K562 (cell line): ENCODE results near the gene ABHD16A. TPM values are rescaled to one million over a fixed set of nuclear protein-coding genes. Genes with fewer than 3 reads are reported as not detected.

Experiments
- ARID2 ChIP-seq: fragments of 450-650 bp; IDR thresholded peaks from 2 replicates; pipeline ENCODE4 v1.6.1; 2017; ENCODE audit warnings: antibody characterized with exemption, mild to moderate bottlenecking
- BRD9 ChIP-seq: fragments of 450-650 bp; IDR thresholded peaks from 2 replicates; pipeline ENCODE4 v1.6.1; 2018; ENCODE audit warnings: low read depth; ENCODE audit not compliant: partially characterized antibody
- E2F5 ChIP-seq: sonication (generic); formaldehyde crosslinking; IDR thresholded peaks from 2 replicates; pipeline ENCODE4 v1.8.0; 2022; ENCODE audit warnings: mild to moderate bottlenecking, missing genetic modification reagents
- HDAC6 ChIP-seq: IDR thresholded peaks from 2 replicates; pipeline ENCODE4 v1.6.1; 2012; ENCODE audit warnings: low read depth, mild to moderate bottlenecking, control low read depth, inconsistent platforms, low read length, moderate library complexity
- HOXB6 ChIP-seq: fragments of 250-450 bp; sonication (Bioruptor Pico); IDR thresholded peaks from 2 replicates; pipeline ENCODE4 v1.5.1; 2022; ENCODE audit warnings: mild to moderate bottlenecking, borderline replicate concordance
- IFI16 ChIP-seq: fragments of 250-450 bp; sonication (Bioruptor Pico); IDR thresholded peaks from 2 replicates; pipeline ENCODE4 v2.1.2; 2022; ENCODE audit warnings: mild to moderate bottlenecking, inconsistent platforms
- KDM2B ChIP-seq: fragments of 250-450 bp; sonication (Bioruptor Pico); IDR thresholded peaks from 2 replicates; pipeline ENCODE4 v1.8.0; 2021; ENCODE audit warnings: mild to moderate bottlenecking, moderate library complexity
- KLF10 ChIP-seq: fragments of 250-450 bp; sonication (Bioruptor Pico); IDR thresholded peaks from 2 replicates; pipeline ENCODE4 v1.6.1; 2021; ENCODE audit warnings: matching md5 sums
- LEF1 ChIP-seq: fragments of 450-650 bp; IDR thresholded peaks from 2 replicates; pipeline ENCODE4 v1.6.1; 2016; ENCODE audit warnings: mild to moderate bottlenecking
- MCM5 ChIP-seq: fragments of 450-650 bp; IDR thresholded peaks from 2 replicates; pipeline ENCODE4 v1.6.1; 2016; ENCODE audit warnings: low read depth
- NCOA6 ChIP-seq: fragments of 450-650 bp; IDR thresholded peaks from 2 replicates; pipeline ENCODE4 v1.6.1; 2017; ENCODE audit warnings: mild to moderate bottlenecking
- SMARCE1 ChIP-seq: fragments of 450-650 bp; IDR thresholded peaks from 2 replicates; pipeline ENCODE4 v1.7.1; 2016; ENCODE audit warnings: mild to moderate bottlenecking
- ZC3H8 ChIP-seq: fragments of 450-650 bp; IDR thresholded peaks from 2 replicates; pipeline ENCODE4 v1.6.1; 2017
- ZNF12 ChIP-seq: sonication (generic); formaldehyde crosslinking; IDR thresholded peaks from 2 replicates; pipeline ENCODE4 v1.4.0; 2020; ENCODE audit warnings: mild to moderate bottlenecking, missing genetic modification reagents
- ZNF584 ChIP-seq: fragments of 200-800 bp; sonication (Bioruptor generic); IDR thresholded peaks from 2 replicates; pipeline ENCODE4 v1.6.1; 2016; ENCODE audit warnings: low read depth, mild to moderate bottlenecking, missing genetic modification characterization, missing compliant biosample characterization
- ZSCAN32 ChIP-seq: fragments of 450-650 bp; formaldehyde crosslinking; IDR thresholded peaks from 2 replicates; pipeline ENCODE4 v1.4.0; 2020; ENCODE audit warnings: mild to moderate bottlenecking, moderate library complexity
- polyA plus RNA-seq, 8 experiments: library from polyadenylated mRNA; depleted of rRNA in 4 of 8; stranded (reverse) in 5 of 8; unstranded in 3 of 8; fragments of >200 nt; fragmentation: Nextera tagmentation in 2 of 8; fragmentation: Illumina TruSeq in 1 of 8; extraction: Ambion mirVana in 2 of 8; extraction: Trizol in 1 of 8; gene quantifications; 2 replicates each; pipeline versions ENCODE4 v1.2.1 to v1.2.3, GENCODE V29; 2011 to 2014; ENCODE audit warnings: inconsistent platforms in 1 of 8, missing spikeins in 1 of 8
- total RNA-seq, 7 experiments: library from RNA; depleted of rRNA in 6 of 7; stranded (reverse); fragments of >200 nt in 6 of 7; fragmentation: Illumina TruSeq in 2 of 7; extraction: Trizol in 2 of 7; gene quantifications; 2 replicates each; pipeline versions ENCODE4 v1.2.1 to v1.2.3, GENCODE V29; 2011 to 2021; ENCODE audit warnings: low replicate concordance in 1 of 7
- TF ChIP-seq, protein P1 (sequence below): fragments of 250-450 bp; sonication (Bioruptor Pico); IDR thresholded peaks from 2 replicates; pipeline ENCODE4 v1.8.0; 2022; ENCODE audit warnings: inconsistent platforms, mild to moderate bottlenecking, moderate library complexity, borderline replicate concordance
- TF ChIP-seq, protein P2 (sequence below): fragments of 450-650 bp; IDR thresholded peaks from 2 replicates; pipeline ENCODE4 v1.6.1; 2017; ENCODE audit warnings: antibody characterized with exemption
- TF ChIP-seq, protein P3 (sequence below): fragments of 250-450 bp; sonication (Bioruptor Pico); IDR thresholded peaks from 2 replicates; pipeline ENCODE4 v1.5.0; 2021; ENCODE audit warnings: mild to moderate bottlenecking, moderate library complexity
- TF ChIP-seq, protein P4 (sequence below): IDR thresholded peaks from 2 replicates; pipeline ENCODE4 v1.6.1; 2011; ENCODE audit warnings: borderline replicate concordance, low read depth, mild to moderate bottlenecking, moderate library complexity, low read length; ENCODE audit not compliant: insufficient read depth, poor library complexity, severe bottlenecking

Gene ABHD16A
- total and polyA plus RNA-seq, 9 of the 15 experiments (the other 6 are each of a cell fraction or from before 2014, with no cell fraction given): 25.8 to 120 (median 81.6) TPM

GRCh38 chr6:31651602-31652191, 51.4 kb downstream of the ABHD16A start (continued):
- TF ChIP-seq E2F5 (no peak), NCOA6 (no peak), MCM5 (no peak), ZNF584 (CRISPR knock-in tag) (no peak; the same call in 1 of the 2 replicates), ZSCAN32 (CRISPR knock-in tag) (no peak), ARID2 (no peak), KLF10 (CRISPR knock-in tag) (no peak), ZC3H8 (no peak), ZNF12 (CRISPR knock-in tag) (no peak), HOXB6 (CRISPR knock-in tag) (peak; percentile 7; the same call in 1 of the 2 replicates), KDM2B (no peak), IFI16 (CRISPR knock-in tag) (no peak), SMARCE1 (no peak), BRD9 (no peak), LEF1 (peak; percentile 53; the same call in 1 of the 2 replicates), HDAC6 (no peak)
- TF ChIP-seq, protein P1, sequence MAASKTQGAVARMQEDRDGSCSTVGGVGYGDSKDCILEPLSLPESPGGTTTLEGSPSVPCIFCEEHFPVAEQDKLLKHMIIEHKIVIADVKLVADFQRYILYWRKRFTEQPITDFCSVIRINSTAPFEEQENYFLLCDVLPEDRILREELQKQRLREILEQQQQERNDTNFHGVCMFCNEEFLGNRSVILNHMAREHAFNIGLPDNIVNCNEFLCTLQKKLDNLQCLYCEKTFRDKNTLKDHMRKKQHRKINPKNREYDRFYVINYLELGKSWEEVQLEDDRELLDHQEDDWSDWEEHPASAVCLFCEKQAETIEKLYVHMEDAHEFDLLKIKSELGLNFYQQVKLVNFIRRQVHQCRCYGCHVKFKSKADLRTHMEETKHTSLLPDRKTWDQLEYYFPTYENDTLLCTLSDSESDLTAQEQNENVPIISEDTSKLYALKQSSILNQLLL (CRISPR knock-in tag): no peak
- TF ChIP-seq, protein P2, sequence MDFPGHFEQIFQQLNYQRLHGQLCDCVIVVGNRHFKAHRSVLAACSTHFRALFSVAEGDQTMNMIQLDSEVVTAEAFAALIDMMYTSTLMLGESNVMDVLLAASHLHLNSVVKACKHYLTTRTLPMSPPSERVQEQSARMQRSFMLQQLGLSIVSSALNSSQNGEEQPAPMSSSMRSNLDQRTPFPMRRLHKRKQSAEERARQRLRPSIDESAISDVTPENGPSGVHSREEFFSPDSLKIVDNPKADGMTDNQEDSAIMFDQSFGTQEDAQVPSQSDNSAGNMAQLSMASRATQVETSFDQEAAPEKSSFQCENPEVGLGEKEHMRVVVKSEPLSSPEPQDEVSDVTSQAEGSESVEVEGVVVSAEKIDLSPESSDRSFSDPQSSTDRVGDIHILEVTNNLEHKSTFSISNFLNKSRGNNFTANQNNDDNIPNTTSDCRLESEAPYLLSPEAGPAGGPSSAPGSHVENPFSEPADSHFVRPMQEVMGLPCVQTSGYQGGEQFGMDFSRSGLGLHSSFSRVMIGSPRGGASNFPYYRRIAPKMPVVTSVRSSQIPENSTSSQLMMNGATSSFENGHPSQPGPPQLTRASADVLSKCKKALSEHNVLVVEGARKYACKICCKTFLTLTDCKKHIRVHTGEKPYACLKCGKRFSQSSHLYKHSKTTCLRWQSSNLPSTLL: no peak
- TF ChIP-seq, protein P3, sequence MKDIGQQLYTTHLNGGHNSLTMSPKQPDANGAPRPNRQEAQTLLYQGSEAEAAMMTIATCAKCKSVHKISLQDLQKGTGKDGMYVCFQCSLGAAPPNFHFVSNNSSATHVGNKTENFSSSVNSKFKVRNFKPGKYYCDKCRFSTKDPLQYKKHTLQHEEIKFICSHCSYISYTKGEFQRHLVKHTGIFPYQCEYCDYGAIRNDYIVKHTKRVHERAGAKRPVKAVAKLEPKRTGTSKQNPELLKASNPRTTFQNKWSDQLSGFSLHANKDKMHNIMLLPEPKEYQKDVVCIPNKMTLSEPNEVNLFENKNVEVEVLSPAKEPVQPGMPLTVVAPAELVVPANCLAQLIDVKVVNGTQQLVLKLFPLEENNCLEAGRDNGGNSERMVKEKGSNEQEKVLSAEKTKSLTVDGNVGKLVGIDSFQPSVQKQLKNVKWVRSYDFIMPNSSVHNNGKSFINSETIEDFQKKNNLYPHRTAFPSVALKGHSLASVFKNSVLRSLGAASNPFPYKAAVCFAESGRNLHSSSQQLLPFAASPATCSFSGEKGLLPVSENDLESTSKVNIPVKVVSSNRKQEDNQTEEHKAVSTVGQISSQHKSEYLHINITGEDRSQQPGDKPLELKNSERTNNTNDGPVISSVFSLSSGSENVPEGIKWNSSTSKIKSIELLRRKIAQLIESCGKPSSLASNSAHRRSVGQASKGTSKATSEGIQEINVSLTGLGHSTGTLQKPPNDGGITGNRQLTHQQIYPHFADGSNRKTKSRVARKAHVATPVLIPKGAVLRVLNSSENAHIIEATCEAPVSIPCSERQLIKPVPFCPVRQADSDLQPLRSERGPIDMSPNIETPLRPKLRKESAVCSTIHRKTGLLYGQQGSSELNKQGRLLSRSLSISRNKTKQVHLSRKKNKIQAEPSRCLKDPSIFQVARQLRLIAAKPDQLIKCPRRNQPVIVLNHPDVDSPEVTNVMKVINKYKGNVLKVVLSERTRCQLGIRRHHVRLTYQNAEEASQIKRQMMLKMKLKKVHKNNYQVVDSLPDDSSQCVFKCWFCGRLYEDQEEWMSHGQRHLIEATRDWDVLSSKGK: no peak
- TF ChIP-seq, protein P4, sequence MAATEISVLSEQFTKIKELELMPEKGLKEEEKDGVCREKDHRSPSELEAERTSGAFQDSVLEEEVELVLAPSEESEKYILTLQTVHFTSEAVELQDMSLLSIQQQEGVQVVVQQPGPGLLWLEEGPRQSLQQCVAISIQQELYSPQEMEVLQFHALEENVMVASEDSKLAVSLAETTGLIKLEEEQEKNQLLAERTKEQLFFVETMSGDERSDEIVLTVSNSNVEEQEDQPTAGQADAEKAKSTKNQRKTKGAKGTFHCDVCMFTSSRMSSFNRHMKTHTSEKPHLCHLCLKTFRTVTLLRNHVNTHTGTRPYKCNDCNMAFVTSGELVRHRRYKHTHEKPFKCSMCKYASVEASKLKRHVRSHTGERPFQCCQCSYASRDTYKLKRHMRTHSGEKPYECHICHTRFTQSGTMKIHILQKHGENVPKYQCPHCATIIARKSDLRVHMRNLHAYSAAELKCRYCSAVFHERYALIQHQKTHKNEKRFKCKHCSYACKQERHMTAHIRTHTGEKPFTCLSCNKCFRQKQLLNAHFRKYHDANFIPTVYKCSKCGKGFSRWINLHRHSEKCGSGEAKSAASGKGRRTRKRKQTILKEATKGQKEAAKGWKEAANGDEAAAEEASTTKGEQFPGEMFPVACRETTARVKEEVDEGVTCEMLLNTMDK: no peak
